Stimulated activated naive CD4-positive, alpha-beta T cell treated with Interleukin-2 at 50 U/mL for 16 hours (primary cell): ENCODE results near the gene ME3.
"Not testable (repeated sequence)": the region's sequence is repeated elsewhere in the genome, so short reads cannot be mapped to it uniquely, and the experiment has no call there.

Experiments
- DNase-seq: peaks from one replicate; lab custom pipeline; 2025; lab: John Stamatoyannopoulos, UW

The ME3 gene

DNA sequence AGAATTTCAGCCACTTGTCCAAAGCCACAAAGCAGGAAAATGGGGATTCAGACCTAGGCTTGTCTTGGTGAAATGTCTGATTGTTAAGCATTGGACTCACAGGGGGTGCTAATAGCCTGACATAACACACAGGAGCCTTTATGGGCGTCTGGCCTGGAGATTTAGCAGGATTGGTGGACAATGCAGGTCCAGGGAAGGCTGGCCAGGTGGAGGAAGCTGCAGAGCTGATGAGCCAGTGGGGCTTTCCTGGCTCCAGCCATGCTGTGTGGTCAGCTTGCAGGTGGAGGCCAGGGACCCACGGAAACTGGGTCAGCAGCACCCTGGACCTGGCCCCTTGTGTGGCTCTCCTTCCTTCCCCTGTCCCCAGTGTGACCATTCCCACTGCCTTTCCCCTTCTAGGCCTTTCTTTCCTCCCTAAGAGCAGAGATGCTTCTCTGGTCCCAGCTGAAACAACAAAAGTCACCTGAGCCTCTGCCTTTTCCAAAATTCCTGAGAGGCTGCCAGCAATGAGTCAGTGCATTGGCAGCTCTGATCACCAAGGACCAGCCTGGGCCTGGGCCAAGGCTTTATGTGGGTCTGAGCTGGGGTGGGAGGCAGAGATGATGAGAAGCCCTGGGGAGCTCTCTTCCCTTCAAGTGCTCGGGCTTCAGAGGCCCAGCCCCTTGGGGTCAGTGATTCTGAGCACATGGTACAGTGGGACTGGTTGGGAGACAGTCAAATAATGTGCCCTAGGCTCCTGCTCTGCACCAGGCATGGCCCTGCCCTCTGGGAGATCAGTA lies 212.5 kb downstream of the ME3 start:
- DNase-seq, result no peak

DNA sequence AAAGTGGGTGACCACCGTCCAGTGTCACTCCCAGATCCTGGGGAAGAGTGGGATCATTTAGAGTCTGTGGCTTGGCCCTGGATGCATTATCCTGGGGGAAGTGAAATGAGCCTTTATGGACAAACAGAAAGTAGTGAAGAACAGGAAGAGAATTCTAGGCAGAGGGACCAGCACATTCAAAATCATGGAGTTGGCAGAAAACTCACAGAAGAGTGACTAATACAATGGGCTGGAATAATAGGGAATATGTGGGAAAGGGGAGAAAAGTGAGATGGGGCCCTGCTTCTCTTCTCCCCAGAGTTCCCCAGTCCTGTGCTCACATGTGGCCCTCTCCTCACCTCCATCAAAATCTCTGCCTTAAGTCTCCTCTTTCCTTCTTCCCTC lies 213.4 kb downstream of the ME3 start:
- no peak for DNase-seq

DNA sequence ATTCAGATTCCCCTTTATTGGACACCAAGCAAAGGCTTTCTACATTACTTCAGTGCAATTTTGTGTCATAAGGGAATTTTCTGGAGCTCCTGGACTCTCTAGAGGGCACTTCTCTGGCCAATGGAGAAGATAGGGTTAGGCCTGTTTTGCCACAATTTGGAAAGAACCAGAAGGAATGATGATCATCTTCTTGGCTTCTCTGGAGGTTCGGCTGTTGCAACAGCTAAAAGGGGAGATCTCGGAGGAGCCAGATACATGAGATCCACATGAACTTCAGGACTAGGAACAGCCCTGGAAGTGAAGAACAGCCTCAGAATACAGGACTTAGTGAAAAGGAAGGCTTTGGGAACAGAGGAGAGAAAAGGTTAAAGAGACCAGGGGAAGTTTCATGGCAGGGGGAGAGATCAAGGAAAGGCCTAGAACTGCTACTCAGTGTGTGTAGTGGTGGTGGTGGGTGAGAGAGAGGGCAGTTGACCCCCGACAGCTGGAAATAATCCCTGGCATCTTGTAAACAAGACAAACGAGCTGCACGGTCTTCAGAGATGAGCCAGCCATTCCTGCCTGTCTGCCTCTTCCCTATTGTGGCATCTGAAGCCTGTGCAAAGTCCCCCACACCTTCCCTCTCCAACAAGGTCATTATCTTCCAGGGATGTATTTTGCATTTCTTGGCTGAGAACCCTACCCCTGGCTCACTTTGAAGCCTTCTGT lies 214.0 kb downstream of the ME3 start:
- DNase-seq, result no peak

DNA sequence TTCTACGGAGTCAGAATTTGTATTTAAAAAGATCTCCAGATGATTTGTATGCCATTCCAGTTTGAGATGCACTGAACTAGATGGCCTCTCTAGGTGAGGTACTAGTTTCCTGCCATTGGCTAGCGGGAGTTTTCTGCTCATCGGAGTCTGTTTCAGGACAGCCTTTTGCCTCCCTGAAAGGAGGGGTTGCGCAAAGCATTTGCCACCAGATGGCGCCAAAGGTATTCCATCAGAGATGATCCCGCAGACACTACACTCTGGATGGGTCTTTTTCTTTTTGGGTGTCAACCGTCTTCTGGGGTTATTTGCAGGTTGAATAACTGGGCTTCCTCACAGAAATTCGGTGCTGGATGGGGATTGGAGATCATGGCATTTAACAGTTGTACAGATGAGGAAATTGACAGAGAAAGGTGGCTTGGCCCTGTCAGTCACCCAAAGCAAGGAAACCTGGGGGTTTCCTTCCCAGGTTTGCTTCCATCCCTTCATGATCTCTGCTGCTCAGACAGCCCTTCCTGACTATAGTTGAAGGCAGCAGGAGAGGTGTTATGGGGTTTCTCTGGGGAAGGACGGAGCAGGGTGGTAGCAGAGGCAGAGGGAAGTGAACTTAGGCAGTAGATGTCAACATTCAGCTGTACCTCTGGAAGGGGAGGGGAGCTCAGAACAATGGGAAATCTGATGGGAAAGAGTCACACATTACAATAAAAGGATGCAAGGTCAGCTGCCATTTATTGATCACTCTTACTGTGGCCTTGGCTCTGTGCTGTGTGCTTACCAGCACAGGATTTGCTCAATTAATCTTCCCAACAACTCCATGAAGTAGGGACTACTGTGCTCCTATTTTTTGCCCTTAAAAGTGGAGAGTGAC lies 216.1 kb downstream of the ME3 start:
- peak; percentile 66 for DNase-seq

DNA sequence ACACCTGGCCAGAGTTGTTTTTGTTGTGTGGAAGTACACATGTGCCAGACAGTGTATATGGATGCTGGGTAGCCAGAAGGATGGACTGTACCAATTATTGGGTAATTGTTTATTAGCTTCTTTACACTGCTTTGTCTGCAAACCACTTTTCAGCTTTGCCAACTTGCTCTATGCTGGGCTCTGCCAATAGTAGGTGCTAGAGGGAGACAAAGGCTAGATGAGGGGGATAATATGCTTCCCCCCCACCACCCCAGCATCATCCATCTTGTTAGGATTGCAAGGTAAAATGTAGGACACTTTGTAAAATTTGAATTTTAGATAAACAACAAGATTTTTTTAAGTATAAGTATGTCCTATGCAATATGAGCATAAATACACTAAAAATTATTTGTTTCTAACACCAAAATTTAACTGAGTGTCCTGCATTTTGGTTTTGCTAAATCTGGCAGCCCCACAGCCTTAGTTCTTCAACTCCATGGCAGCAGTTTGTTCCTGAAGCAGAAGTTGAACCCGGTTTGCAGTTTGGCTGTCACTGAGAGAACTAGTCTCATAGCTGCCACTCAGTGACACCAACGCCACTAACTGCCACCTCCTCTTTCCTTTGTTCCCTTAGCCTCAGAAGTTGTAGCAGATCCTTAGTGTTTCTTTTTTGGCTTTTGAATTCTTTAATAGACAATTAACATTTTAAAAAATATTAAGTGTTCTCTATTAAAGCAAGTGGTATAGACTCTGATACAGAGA lies 219.0 kb downstream of the ME3 start:
- DNase-seq, result no peak

DNA sequence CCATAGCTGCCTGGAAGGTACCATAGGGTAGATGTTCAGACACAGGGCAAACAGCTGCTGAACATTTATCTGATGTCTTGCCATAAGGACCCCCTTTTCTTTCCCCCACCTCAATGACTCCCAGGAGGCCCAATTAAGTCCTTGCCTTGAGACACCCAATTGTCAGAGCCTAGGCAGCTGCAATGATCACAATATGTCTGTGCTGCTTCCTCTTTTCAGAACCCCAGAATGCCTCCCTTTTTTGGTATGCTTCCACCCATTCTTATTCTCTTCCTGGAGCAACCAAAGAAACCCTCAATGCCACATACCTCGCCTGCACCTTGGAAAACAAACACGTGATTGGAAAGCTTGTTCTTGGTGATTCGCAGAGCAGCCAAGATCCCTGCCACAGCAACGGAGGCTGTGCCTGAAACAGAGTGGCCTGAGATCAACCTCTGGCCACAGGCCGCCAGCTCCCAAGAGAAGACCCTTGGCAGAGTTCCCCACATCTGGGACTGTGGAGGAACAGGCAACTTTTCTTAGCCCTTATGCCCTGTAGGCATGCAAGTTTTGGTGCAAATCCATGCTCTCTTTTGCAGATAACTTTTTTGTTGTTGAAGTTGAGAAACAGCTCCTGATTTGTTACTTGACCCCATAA lies 222.3 kb downstream of the ME3 start:
- no peak for DNase-seq

DNA sequence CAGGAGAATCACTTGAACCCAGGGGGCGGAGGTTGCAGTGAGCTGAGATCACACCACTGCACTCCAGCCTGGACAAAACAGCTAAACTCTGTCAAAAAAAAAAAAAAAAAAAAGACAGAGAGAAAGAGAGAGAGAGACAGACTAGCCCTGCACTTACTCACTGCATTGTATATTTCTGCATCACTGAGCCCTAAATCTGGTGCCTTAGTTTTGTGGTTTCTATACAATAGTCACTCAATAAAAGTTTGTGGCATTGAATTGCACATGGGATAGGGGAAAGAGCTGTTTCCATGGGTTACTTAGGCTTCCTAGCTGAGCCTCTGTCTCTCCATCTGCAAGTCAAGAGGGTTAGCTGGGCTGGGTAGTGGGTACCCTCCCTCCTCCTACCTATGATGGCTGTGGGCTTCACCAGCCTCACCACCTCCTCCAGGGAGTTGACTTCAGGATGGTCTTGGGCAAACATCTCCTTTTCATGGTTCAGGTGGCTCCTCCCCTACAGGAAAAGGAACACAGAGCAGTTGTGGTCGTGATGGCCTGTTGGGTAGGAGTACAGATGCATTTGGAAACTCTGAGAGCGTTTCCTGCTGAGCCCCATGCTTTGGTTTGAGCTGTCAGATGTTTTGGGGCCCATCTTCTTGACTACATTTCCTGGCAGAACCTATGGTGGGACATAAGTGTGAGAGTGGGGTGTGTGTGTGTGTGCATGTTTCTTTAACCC lies 224.5 kb downstream of the ME3 start:
- no peak for DNase-seq

DNA sequence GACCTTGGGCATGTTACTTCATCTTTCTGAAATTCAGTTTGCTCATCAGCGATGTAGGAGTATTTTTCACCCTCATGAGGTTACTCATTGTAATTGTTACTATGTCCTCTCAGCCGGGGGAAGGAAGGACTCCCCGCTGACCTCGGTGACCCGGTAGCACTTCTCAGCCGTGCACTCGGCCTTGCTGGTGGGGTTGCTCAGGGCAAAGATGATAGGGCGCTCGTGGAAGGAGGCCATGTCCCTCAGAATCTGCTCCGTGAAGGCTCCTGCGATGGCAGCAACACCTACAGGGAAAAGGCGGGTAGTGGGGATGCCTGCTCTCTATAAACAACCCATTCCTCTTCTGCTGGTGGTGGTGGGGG lies 225.5 kb downstream of the ME3 start:
- DNase-seq, result no peak

DNA sequence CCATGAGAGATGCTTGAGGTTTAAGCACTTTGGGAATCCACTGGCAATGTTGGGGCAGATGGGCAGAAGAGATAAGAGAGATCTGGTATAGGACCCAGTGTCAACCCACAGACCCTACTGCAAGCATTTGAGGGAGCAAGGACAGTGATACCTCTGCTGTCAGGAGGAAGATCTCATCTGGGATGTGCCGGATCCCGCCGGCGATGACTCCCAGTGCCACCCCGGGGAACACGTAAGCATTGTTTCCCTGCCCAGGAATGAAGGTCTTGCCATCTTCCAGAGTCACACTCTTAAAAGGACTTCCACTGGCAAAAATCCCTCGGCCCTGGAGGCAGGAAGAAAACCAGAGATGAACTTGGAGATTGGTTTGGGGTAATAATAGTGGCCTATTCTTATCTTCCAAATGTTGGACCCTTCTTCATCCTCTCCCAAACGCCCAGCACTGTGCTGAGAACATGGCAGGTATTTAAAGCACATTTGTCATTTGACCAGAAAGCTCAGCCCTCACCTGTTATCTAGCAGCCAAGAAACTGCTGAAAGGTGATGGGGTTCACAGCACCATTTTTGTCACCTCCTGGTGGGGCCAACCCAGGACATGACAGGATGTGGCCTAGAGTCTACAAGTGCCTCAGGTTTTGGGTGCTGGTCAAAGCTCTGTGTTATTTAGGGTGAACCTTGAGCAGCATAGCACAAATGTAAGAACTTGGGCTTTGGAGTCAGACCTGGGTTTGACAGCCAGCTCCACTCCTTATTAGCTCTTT lies 226.1 kb downstream of the ME3 start:
- DNase-seq, result no peak

DNA sequence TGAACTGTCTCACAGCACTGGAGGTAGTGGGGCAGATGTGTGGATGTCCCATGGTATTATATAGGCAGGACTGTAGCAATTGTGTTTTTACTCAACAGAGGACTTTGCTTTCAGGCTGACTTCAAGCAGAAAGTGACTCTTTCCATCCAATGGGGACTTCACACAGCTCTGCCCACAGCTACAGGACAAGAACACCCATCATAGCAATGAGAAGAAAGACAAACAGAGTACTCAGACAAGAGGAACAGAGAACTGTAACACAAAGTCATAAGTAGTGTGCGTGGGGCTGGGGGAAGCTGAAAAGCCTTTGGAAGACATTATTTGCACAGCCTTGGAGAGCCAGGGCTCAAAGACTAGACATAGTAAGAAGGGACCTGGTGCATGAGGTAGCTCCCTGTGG lies 227.4 kb downstream of the ME3 start:
- no peak for DNase-seq

DNA sequence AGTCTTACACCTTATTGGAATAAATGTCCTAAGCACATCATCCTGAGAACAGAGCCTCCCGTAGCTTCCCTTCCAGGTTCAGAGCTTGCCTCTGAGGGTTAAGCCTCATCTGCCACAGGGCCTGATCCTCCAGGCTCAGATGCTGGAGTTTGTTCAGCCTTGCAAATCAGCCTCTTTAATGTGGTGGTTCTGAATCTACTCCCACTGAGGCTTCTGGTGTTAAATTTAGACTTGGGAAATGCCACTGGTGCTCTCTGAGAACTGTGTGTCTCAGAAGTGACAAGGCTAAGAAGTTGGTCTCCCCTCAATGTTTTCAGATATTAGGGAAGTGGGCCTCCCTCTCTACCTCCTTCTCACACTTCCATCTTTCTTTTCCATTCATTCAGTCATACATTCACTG lies 229.0 kb downstream of the ME3 start:
- no peak for DNase-seq

DNA sequence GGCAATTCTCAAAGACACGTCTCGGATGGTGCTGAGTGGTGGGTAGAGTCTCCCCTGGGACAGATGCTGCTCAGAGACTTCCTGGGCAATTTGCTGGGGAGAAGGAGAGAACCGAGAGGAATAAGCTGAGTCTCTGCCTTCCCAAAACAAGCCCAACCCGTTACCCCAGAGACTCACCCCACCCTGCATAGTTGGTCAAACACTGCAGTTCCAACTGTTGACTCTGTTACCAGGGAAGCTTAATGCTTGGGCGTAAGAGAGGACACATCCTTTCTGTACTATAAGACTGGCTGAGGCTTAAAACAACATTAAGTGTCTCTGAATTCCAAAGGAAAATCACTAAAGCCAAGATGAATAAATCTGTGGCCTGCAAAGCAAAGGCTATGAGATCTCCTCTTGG lies 229.6 kb downstream of the ME3 start:
- no peak for DNase-seq

DNA sequence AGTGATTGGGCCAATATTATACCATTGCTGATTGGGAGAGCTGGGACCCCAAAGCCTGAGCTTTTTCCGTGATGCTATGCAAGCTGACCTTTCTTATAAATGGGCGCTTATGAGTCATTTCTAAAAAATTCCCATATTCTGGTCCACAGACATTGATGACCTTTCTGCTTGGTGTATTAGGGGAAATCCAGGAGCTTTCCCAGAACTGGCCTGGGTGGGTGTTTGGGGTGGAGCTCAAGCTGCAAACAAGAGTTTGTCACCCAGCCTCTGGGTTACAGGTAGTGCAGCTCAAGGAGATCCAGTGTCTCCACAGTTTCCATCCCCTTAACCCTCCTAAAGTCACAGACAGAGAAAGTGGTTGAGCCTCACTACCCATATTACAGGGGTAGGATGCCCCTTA lies 230.0 kb downstream of the ME3 start:
- no peak for DNase-seq

DNA sequence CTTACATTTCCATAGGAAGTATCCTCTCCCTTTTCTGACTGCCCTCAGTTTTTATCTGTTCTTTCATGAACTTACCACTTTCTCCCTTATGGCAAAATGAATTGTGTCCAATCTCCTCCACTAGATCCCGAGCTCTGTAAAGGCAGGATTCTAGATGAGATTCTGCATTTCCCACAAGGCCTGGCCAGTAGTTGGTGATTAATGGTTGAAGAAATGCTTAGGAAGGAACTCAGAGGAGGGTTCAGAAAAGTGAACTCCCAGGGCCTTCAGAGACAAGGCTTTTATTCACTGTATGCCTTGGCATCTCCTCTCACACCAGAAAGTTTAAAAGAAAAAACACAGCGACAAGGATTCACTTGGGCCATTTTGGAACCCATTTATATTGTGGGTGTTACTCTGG lies 231.6 kb downstream of the ME3 start:
- no peak for DNase-seq

DNA sequence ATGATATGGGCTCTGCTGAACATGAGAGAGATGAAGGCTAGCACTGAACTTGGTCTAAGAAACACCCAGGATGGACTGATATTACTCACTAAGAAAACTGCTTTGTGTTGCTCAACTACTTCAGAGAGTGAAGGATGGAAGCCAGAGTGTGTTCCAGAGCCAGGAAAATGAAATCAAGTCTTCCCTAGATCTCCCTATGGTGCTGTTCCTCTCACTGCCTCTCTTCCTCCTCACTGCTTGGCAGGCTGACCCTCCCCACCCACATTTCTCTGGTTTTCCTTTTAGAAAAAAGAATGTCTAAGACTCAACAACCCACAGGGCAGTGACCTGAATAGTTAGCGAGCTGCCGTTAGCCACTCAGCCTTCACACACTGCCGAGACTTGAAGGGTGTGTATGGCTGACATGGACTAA lies 232.1 kb downstream of the ME3 start:
- no peak for DNase-seq

DNA sequence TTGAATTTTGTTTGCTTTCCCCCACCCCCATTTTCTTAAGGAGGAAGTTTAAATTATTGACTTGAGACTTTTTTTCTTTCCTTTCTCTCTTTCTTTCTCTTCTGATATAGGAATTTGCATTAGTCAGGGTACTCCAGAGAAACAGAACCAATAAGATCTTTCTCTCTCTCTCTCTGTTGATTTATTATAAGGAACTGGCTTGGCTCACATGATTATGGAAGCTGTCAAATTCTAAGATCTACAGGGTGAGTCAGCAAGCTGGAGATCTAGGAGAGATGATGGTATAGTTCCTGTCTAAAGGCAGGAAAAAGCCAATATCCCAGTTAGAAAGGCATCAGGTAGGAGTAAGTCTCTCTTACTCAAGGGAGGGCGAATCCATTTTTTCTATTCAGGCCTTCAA lies 233.7 kb downstream of the ME3 start:
- no peak for DNase-seq

DNA sequence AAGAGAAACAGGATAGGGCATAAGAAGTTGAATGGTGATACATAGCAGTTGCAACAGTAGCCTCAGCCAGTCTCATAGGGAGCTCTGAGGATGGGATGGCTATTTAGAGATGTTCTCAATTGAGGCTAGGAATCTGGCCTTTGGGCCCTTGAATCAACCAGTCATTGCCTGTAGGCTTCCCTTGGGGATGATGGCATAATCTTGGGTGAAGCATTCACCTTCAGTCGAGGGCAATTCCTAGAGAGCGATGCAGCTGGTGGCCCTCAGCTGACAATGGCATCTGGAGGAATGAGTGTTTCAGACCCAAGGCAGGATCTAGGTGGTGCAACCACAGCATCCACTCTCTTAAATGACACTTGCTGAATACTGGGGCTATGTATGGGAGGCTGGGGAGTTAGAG lies 236.7 kb downstream of the ME3 start:
- no peak for DNase-seq

DNA sequence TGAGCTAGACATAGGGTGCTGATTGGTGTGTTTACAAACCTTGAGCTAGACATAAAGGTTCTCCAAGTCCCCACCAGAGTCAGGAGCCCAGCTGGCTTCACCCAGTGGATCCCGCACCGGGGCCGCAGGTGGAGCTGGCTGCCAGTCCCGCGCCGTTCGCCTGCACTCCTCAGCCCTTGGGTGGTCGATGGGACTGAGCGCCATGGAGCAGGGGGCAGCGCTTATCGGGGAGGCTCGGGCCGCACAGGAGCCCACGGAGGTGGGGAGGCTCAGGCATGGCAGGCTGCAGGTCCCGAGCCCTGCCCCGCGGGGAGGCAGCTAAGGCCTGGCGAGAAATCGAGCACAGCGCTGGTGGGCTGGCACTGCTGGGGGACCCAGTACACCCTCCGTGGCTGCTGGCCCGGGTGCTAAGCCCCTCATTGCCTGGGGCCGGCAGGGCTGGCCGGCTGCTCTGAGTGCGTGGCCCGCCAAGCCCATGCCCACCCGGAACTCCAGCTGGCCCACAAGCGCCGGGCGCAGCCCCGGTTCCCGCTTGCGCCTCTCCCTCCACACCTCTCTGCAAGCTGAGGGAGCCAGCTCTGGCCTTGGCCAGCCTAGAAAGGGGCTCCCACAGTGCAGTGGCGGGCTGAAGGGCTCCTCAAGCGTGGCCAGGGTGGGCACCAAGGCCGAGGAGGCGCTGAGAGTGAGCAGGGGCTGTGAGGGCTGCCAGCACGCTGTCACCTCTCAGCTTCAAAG lies 238.9 kb downstream of the ME3 start:
- not testable (repeated sequence) for DNase-seq

DNA sequence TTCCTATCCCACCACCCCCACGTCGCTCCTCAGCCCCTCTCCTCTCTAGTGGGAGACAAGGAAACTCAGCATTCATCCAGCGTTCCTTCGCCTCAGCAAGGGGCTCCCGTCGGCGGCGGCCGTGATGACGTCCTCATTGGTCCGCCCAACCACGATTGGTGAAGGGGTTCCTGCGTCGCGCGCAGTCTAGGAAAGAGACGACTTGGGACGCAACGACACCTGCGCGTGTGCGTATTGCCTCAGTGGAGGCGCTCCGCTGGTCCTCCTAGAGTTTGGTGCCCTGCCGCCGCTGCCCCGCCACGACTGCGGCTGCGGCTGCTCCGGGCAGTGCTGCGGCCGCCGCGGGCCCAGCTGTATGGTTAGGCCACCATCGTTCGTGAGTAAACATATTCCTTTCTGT lies 241.2 kb downstream of the ME3 start:
- DNase-seq, result no peak

DNA sequence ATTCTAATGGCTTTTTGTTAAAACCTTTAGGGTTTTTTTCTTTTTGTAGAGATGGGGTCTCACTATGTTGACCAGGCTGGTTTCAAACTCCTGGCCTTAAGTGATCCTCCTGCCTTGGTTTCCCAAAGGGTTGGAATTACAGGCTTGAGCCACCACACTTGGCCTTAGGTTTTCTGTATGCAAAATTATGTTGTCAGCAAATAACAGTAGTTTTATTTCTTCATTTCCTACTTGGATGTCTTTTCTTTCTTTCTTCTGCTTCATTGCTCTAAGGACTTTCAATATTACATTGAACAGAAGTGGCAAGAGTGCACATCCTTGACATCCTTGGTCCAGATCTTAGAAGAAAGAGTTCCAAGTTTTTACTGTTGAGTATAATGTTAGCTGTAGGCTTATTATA lies 245.0 kb downstream of the ME3 start:
- no peak for DNase-seq
